ENCODE data around the gene TRDN.
"Not testable (repeated sequence)": the region's sequence is repeated elsewhere in the genome, so short reads cannot be mapped to it uniquely, and the experiment has no call there.

GRCh38 chr6:123453071-123453470 lies 183.7 kb downstream of the TRDN start:
- TF ChIP-seq POLR2A, CTCF (IDR thresholded peaks at IDR 0.05): not testable (repeated sequence)
